ENCODE results near the gene DYNLL1. TPM values are rescaled to one million over a fixed set of nuclear protein-coding genes. Genes with fewer than 3 reads are reported as not detected.

DYNLL1 gene
- polyA plus RNA-seq, 1 donor (not counting 4 experiments of a cell fraction or from before 2014, with no cell fraction given) = 716 TPM

DNA sequence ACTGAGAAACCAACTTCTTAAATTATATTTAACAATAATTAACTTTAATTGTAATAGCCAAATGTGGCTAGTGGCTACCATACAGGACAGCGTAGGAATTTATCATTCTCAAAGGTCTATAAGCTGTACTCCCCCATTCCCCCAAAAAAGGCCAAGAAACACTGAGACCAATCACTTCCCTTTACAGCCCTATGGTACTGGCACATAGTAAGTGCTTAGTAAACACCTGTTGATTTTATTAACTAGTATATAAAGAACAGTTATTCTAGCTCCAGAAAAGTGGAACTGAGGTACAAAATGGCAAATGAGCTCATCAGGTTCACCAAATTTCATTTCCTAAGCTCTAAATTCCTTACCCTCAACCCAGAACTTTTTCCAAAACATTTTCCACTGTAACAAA lies 20.3 kb upstream of the DYNLL1 start:
- Histone ChIP-seq H3K9me3 (ENCODE audit: control insufficient read depth, low read depth, low read length) (no peaks in the 10 kb centered on the region), H2AFZ (ENCODE audit: control insufficient read depth, low read length) (no peak overlapping the region), H3K36me3 (ENCODE audit: control insufficient read depth in 2 of 2, extremely low read depth in 1 of 2, insufficient read depth in 2 of 2, low read length in 2 of 2) (no peaks in the 10 kb centered on the region), H3K4me2 (ENCODE audit: control insufficient read depth, extremely low read depth, insufficient read depth, low read depth, low read length) (no peak overlapping the region), H3K27me3 (ENCODE audit: control insufficient read depth, extremely low read depth, insufficient read depth, low read length) (no peaks in the 10 kb centered on the region), H3K79me2 (ENCODE audit: control insufficient read depth, insufficient read depth, low read length) (peaks cover 12% of the 10 kb centered on the region), H3K27ac (ENCODE audit: control insufficient read depth, insufficient read depth, low read length) (no peak overlapping the region), H3K4me3 (ENCODE audit: control insufficient read depth in 2 of 3, extremely low read depth in 1 of 3, insufficient read depth in 2 of 3, low read depth in 1 of 3, low read length in 3 of 3) (no peak overlapping the region), H3K4me1 (ENCODE audit: control insufficient read depth, extremely low read depth, insufficient read depth, low read length) (peaks cover 21% of the 10 kb centered on the region), H3K9ac (ENCODE audit: control insufficient read depth, extremely low read depth, insufficient read depth, low read length) (no peak overlapping the region), H3K9me1 (ENCODE audit: control insufficient read depth, extremely low read depth, insufficient read depth, low read length) (no peaks in the 10 kb centered on the region), H4K20me1 (ENCODE audit: control insufficient read depth, extremely low read depth, insufficient read depth, low read length) (no peaks in the 10 kb centered on the region)
- no peak for DNase-seq (ENCODE audit: low read depth, low spot score)
- TF ChIP-seq EZH2 (IDR thresholded peaks at IDR 0.05; ENCODE audit: low read length) = no peak
- TF ChIP-seq, protein P1, sequence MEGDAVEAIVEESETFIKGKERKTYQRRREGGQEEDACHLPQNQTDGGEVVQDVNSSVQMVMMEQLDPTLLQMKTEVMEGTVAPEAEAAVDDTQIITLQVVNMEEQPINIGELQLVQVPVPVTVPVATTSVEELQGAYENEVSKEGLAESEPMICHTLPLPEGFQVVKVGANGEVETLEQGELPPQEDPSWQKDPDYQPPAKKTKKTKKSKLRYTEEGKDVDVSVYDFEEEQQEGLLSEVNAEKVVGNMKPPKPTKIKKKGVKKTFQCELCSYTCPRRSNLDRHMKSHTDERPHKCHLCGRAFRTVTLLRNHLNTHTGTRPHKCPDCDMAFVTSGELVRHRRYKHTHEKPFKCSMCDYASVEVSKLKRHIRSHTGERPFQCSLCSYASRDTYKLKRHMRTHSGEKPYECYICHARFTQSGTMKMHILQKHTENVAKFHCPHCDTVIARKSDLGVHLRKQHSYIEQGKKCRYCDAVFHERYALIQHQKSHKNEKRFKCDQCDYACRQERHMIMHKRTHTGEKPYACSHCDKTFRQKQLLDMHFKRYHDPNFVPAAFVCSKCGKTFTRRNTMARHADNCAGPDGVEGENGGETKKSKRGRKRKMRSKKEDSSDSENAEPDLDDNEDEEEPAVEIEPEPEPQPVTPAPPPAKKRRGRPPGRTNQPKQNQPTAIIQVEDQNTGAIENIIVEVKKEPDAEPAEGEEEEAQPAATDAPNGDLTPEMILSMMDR (optimal IDR thresholded peaks at IDR 0.05 in 1 of 3, IDR thresholded peaks at IDR 0.05 in 1 of 3, conservative IDR thresholded peaks at IDR 0.05 in 1 of 3; ENCODE audit: extremely low read depth in 1 of 3, insufficient read depth in 2 of 3, low read length in 3 of 3) = no peak
- FAIRE-seq = no peak
- dilution Hi-C loops (cut with MboI; ENCODE audit: extremely low pct_ligation_motif_present, low sequenced_read_pairs) = no loop called here

DNA sequence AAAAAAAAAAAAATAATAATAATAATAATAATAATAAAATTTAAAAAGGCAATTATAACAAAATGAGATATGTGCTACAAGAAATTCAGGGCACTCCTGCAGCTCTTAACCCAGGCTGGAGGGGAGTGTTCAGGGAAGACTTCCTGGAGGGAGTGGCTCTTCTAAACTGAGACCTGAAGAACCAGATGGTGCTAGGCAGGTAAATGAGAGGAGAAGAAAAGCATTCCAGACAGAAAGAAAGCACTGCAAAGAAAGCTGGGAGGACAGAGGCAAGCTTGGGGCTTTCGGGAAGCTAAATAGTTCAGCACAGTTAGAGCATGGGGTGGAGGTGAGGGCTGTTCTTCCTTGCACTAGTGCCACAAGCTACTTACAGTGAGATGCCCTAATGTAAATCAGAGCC lies 16.5 kb upstream of the DYNLL1 start:
- no peak for FAIRE-seq
- Histone ChIP-seq H3K27ac (ENCODE audit: control insufficient read depth, insufficient read depth, low read length) (no peak overlapping the region), H3K9me3 (ENCODE audit: control insufficient read depth, low read depth, low read length) (no peaks in the 10 kb centered on the region), H3K9ac (ENCODE audit: control insufficient read depth, extremely low read depth, insufficient read depth, low read length) (no peak overlapping the region), H4K20me1 (ENCODE audit: control insufficient read depth, extremely low read depth, insufficient read depth, low read length) (no peaks in the 10 kb centered on the region), H3K27me3 (ENCODE audit: control insufficient read depth, extremely low read depth, insufficient read depth, low read length) (no peaks in the 10 kb centered on the region), H3K4me3 (ENCODE audit: control insufficient read depth in 2 of 3, extremely low read depth in 1 of 3, insufficient read depth in 2 of 3, low read depth in 1 of 3, low read length in 3 of 3) (no peak overlapping the region), H3K79me2 (ENCODE audit: control insufficient read depth, insufficient read depth, low read length) (peaks cover 2% of the 10 kb centered on the region), H2AFZ (ENCODE audit: control insufficient read depth, low read length) (no peak overlapping the region), H3K4me1 (ENCODE audit: control insufficient read depth, extremely low read depth, insufficient read depth, low read length) (peaks cover 8% of the 10 kb centered on the region), H3K9me1 (ENCODE audit: control insufficient read depth, extremely low read depth, insufficient read depth, low read length) (no peaks in the 10 kb centered on the region), H3K4me2 (ENCODE audit: control insufficient read depth, extremely low read depth, insufficient read depth, low read depth, low read length) (no peak overlapping the region), H3K36me3 (ENCODE audit: control insufficient read depth in 2 of 2, extremely low read depth in 1 of 2, insufficient read depth in 2 of 2, low read length in 2 of 2) (no peaks in the 10 kb centered on the region)
- TF ChIP-seq, protein P1 (optimal IDR thresholded peaks at IDR 0.05 in 1 of 3, IDR thresholded peaks at IDR 0.05 in 1 of 3, conservative IDR thresholded peaks at IDR 0.05 in 1 of 3; ENCODE audit: extremely low read depth in 1 of 3, insufficient read depth in 2 of 3, low read length in 3 of 3) = no peak
- TF ChIP-seq EZH2 (IDR thresholded peaks at IDR 0.05; ENCODE audit: low read length) = no peak
- DNase-seq (ENCODE audit: low read depth, low spot score) = no peak
- dilution Hi-C loops (cut with MboI; ENCODE audit: extremely low pct_ligation_motif_present, low sequenced_read_pairs) = no loop called here

Data from keratinocyte (primary cell).